HS-27A (cell line): ENCODE results near the gene CFTR.
A peak's percentile ranks its signal among the peaks of the same experiment; 100 is the strongest.

Experiments used
- DNase-seq: peaks from one replicate; pipeline ENCODE4 v3.0.0-alpha.2; 2012; ENCODE audit warnings: low read depth, missing footprints

CFTR gene

GRCh38 chr7:117588352-117588794, 108.5 kb downstream of the CFTR start:
- peak; percentile 7 for DNase-seq

- DNase-seq = no peak
Observed at GRCh38 chr7:117590191-117590590, 110.4 kb downstream of the CFTR start.

GRCh38 chr7:117592011-117592635, 112.3 kb downstream of the CFTR start:
- no peak for DNase-seq

- DNase-seq = no peak
Observed at GRCh38 chr7:117596134-117596533, 116.3 kb downstream of the CFTR start.

- no peak for DNase-seq
Observed at GRCh38 chr7:117597755-117598154, 117.9 kb downstream of the CFTR start.

GRCh38 chr7:117600911-117601310, 121.1 kb downstream of the CFTR start:
- no peak for DNase-seq

- DNase-seq = no peak
Observed at GRCh38 chr7:117603627-117604026, 123.8 kb downstream of the CFTR start.

GRCh38 chr7:117605712-117606111, 125.9 kb downstream of the CFTR start:
- no peak for DNase-seq

- no peak for DNase-seq
Observed at GRCh38 chr7:117606132-117606531, 126.3 kb downstream of the CFTR start.

GRCh38 chr7:117610396-117610795, 130.6 kb downstream of the CFTR start:
- no peak for DNase-seq

GRCh38 chr7:117612637-117613036, 132.8 kb downstream of the CFTR start:
- no peak for DNase-seq

- DNase-seq = no peak
Observed at GRCh38 chr7:117616694-117617093, 136.9 kb downstream of the CFTR start.

GRCh38 chr7:117619681-117620080, 139.9 kb downstream of the CFTR start:
- DNase-seq = no peak

- DNase-seq = no peak
Observed at GRCh38 chr7:117621075-117621618, 141.3 kb downstream of the CFTR start.

GRCh38 chr7:117623606-117624005, 143.8 kb downstream of the CFTR start:
- no peak for DNase-seq

- no peak for DNase-seq
Observed at GRCh38 chr7:117630501-117630900, 150.7 kb downstream of the CFTR start.

GRCh38 chr7:117630907-117631564, 151.2 kb downstream of the CFTR start:
- no peak for DNase-seq

- no peak for DNase-seq
Observed at GRCh38 chr7:117631652-117632051, 151.8 kb downstream of the CFTR start.

- DNase-seq = no peak
Observed at GRCh38 chr7:117637937-117638336, 158.1 kb downstream of the CFTR start.

GRCh38 chr7:117639966-117640365, 160.1 kb downstream of the CFTR start:
- no peak for DNase-seq

- no peak for DNase-seq
Observed at GRCh38 chr7:117640465-117640864, 160.6 kb downstream of the CFTR start.

- DNase-seq = peak; percentile 67
Observed at GRCh38 chr7:117645481-117646165, 165.8 kb downstream of the CFTR start.
